Muscle of back (tissue), 11 donors: Measurements from ENCODE around the gene IL1RAPL1. TPM values are rescaled to one million over a fixed set of nuclear protein-coding genes. Genes with fewer than 3 reads are reported as not detected.
"Not testable (repeated sequence)": the region's sequence is repeated elsewhere in the genome, so short reads cannot be mapped to it uniquely, and the experiment has no call there.

Experiments used
- DNase-seq, 3 donors: peaks; one replicate each; pipeline versions ENCODE4 v3.0.0 to v3.0.0-alpha.2; 2013
- polyA plus RNA-seq, 10 donors: library from polyadenylated mRNA; unstranded; fragments of 120-200 nt; gene quantifications; one replicate each; pipeline ENCODE4 v1.2.1, GENCODE V29; 2013; ENCODE audit not compliant: insufficient read length in 10 of 10

The IL1RAPL1 gene
- polyA plus RNA-seq, 10 donors: 0.65 to 1.5 (median 0.98) TPM

- DNase-seq: peak; percentile 43 to 70 (median 65)
These were observed 670.3 kb downstream of the IL1RAPL1 start for GRCh38 chrX:29257521-29257920.

DNA sequence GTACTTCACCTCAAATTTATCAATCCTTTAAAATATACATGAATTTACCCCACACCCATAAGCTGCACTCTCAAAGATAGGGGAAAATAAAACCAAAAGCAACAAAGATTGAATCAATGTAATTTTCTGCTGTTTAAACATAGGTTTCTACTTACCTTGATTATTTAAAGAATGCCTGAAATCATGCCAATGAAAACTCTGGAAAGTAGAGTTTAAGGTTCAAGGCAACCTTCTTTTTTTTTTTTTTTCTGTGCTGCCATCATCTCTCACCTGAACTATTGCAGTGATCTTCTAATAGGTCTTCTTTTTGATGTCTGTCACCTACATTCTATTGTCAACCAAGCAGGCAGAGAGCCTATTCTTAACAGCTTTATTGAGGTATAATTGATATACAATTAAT, 682.1 kb downstream of the IL1RAPL1 start:
- DNase-seq: no peak

DNA sequence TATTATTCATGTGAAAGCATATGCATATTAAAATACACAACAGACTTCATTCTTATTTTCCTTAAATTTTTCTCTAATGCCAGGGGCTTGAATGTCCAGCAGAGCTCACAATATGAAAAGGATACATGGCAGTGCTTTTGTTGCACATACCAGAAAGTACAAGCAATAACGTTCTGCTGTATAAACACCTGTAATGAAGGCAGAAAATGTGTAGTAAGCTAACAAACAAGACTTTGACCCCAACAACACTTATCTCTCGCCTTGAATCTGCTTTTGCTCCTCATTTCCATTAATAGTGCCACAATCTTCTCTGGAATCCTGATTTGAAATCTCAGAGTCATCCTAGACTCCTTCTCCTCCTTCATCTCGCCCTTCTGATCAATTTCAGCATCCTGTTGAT, 687.3 kb downstream of the IL1RAPL1 start:
- no peak for DNase-seq

DNA sequence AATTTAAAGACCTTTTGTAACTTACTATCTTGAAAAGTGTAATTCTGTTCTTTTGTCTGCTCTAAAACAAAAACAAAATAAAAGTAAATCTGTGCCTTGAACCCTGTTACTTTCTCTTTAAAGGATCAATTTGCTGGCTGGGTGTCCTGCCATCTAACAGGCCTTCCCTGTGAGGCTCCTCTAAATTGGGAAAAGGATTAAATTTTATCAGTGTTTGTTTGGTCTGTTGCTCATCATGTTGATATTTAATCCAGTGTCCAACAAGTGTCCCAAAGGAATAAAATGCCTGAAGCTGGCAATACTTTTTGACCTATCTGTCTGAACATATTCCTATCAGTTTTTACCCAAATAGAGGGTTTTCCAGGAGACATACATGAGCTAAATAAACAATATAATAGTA, 688.7 kb downstream of the IL1RAPL1 start:
- DNase-seq: no peak

- no peak for DNase-seq
These were observed 694.0 kb downstream of the IL1RAPL1 start for GRCh38 chrX:29281078-29281742.

DNA sequence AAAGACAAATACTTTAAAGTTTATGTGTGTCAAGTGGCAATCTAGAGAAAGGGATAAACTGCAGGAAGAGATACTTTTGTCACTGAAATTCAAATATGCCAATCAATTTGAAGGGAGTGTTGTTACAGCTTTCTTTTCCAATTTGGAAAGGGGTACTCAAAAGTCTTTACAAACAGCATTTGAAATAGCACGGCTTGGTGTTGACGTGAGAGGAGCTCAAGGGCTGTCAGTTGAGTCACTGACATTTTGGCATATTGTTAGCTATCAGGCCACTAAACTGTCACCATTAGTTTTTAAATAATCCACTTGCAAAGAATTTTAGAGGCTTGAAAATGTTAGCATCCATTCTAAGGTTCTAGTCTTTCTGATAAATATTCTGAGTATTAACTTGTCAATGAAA, 698.4 kb downstream of the IL1RAPL1 start:
- no peak for DNase-seq

- no peak for DNase-seq
These were observed 708.9 kb downstream of the IL1RAPL1 start for GRCh38 chrX:29295987-29296680.

- peak in 1 of 3 donors; percentile 5 for DNase-seq
These were observed 710.0 kb downstream of the IL1RAPL1 start for GRCh38 chrX:29297171-29297800.

GRCh38 chrX:29299684-29300083, 712.4 kb downstream of the IL1RAPL1 start:
- DNase-seq: no peak

GRCh38 chrX:29308726-29309125, 721.5 kb downstream of the IL1RAPL1 start:
- DNase-seq: no peak

- no peak for DNase-seq
These were observed 728.7 kb downstream of the IL1RAPL1 start for GRCh38 chrX:29315931-29316330.

DNA sequence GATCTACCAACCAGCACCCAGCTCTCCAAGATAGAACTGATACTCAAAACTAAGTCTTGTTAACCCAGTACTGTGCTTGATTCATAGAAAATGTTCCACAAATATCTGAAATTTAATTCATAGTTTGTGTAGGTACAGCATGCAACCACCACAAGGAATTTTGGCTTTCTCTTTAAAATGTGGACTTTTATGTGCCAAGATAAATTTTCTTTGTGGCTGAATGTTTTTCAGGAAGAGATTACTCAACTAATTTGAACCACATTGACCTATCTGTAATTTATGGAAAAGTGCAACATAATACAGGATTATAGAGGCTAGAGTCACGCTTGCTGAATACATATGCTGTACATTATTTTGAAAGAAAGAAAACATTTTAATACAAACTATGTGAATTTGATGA, 730.8 kb downstream of the IL1RAPL1 start:
- DNase-seq: peak in 2 of 3 donors; percentile 4 to 45

DNA sequence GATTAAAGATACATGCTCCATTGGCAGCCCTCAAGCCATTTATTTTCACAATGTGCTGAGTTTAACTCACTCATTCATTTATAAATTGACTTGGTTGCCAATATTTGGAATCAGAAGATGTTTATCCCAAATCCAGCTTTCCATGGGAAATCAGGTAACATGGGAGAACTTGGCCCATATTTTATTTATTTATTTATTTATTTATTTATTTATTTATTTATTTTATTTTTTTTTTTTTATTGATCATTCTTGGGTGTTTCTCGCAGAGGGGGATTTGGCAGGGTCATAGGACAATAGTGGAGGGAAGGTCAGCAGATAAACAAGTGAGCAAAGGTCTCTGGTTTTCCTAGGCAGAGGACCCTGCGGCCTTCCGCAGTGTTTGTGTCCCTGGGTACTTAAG, 745.2 kb downstream of the IL1RAPL1 start:
- not testable (repeated sequence) for DNase-seq

DNA sequence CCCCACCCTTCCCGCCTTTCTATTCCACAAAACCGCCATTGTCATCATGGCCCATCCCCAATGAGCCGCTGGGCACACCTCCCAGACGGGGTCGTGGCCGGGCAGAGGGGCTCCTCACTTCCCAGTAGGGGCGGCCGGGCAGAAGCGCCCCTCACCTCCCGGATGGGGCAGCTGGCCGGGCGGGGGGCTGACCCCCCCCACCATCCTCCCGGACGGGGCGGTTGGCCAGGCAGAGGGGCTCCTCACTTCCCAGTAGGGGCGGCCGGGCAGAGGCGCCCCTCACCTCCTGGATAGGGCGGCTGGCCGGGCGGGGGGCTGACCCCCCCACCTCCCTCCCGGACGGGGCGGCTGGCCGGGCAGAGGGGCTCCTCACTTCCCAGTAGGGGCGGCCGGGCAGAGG, 745.8 kb downstream of the IL1RAPL1 start:
- not testable (repeated sequence) for DNase-seq

DNA sequence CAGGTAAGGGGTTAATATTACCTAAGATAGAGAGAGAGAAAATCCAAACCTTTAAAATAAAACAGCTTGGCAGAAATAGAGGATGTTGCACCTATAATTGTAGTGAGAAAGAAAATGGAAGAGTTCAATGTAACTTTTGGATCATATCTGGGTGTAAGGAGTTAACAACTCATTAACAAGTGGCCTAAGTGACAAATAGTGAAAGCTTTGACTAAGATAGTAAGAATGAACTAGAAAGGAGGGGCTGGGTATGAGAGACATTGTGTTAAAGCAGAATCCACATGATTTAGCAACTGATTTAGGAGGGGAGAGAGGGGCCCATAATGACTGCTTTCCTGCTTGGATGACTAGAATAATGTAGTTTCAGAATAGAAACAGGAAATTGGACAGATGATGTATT, 761.0 kb downstream of the IL1RAPL1 start:
- DNase-seq: no peak

DNA sequence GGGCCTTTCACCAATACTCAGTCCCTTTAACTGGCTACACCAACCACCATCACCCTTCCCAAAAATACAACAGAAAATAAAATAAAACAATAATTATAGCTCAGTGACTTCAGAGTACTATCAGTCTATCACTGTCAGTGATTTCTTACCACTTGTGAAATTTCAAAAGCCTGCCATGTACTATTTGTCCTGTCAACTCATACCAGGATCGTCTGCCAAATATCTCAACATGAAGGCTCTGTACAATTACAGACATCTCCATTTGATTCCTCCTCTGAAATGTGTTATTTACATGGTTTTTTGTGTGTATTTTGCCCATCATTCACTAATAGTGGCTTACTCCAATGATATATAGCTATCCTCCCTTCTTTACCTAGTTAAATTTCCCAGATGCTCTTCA, 772.0 kb downstream of the IL1RAPL1 start:
- no peak for DNase-seq

- not testable (repeated sequence) for DNase-seq
These were observed 787.5 kb downstream of the IL1RAPL1 start for GRCh38 chrX:29374765-29375164.

DNA sequence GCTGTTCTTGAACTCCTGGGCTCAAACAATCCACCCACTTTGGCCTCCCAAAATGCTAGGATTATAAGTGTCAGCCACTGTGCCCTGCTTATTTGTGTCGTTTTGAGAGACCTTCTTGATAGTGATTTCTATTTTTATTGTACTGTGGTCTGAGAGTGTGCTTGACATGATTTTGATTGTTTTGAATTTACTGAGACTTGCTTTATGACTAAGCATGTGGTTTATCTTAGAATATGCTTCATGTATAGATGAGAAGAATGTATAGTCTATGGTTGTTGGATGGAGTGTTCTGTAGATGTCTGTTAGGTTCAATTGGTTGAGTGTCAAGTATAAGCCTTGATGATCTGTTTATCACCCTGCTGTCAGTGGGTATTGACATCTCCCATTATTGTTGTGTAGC, 789.3 kb downstream of the IL1RAPL1 start:
- DNase-seq: no peak

- no peak for DNase-seq
These were observed 795.6 kb downstream of the IL1RAPL1 start for GRCh38 chrX:29382811-29383210.

- no peak for DNase-seq
These were observed 801.3 kb downstream of the IL1RAPL1 start for GRCh38 chrX:29388509-29388908.

DNA sequence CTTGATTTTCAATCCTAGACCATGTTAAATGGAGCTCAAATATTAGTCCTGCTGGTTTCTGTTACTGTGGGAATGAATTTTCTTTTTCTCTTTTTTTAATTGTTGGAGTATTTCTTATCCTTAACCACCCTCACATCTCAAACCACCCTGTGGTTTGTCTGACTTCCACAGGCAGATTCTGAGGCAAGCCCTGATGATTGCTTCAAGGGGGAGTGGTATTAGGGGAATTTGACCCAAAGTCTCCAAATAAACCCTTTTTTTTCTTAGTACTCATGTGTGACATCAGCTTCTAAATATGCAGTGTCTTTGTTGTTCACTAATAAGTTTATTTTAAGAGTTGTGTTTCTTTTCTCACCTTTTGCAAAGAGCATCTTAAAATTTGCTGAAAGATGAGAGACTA, 810.3 kb downstream of the IL1RAPL1 start:
- peak in 1 of 3 donors; percentile 3 for DNase-seq

DNA sequence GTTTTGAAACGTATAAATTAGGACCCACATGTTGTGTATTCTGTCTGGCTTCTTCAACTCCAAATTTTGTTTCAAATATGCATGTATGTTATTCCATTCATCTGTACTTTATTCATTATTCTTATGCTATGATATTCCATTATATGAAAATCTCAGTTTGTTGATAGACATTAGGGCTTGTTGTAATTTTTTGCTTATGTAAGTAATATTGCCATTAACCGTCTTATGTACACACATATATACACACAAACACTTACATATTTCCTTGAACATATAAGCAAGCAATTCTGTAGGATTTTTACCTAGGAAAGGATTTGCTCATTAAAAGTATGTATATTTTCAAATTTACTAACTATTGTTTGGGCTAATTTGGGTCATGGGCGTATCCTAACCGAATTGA, 820.1 kb downstream of the IL1RAPL1 start:
- DNase-seq: no peak
